OCI-LY3 (cell line): Measurements from ENCODE around the gene HSPB2.

Experiments used
- H2AFZ ChIP-seq: fragments of 200-600, 300-600 bp; shearing (Covaris generic); 2 replicates; pipeline ENCODE4 v1.6.0; 2014; ENCODE audit warnings: antibody characterized with exemption, low read depth, low read length
- H3K27ac ChIP-seq: fragments of 200-600, 300-600 bp; sonication (generic); 2 replicates; pipeline ENCODE4 v1.5.1; 2014; ENCODE audit warnings: mild to moderate bottlenecking, low read length, moderate library complexity, mixed read lengths
- H3K27me3 ChIP-seq: fragments of 200-600, 300-600 bp; sonication (generic); 2 replicates; pipeline ENCODE4 v1.6.1; 2014; ENCODE audit warnings: low read depth, low read length, mixed read lengths
- H3K36me3 ChIP-seq: fragments of 200-600, 300-600 bp; sonication (generic); replicated peaks from 2 replicates; pipeline ENCODE3; 2014; ENCODE audit warnings: low read depth, low read length, mixed read lengths
- H3K4me1 ChIP-seq: fragments of 300-600, 200-600 bp; sonication (generic); 2 replicates; pipeline ENCODE4 v1.6.1; 2014; ENCODE audit warnings: low read length, mixed read lengths
- H3K4me2 ChIP-seq: fragments of 200-600, 300-600 bp; sonication (generic); 2 replicates; pipeline ENCODE4 v1.6.1; 2014; ENCODE audit warnings: low read length, mixed read lengths
- H3K4me3 ChIP-seq: fragments of 300-600, 200-600 bp; sonication (generic); 2 replicates; pipeline ENCODE4 v1.5.1; 2014; ENCODE audit warnings: antibody characterized with exemption, mild to moderate bottlenecking, low read length, moderate library complexity
- H3K79me2 ChIP-seq: fragments of 300-600, 200-600 bp; shearing (Covaris generic); 2 replicates; pipeline ENCODE4 v1.6.1; 2014; ENCODE audit warnings: mild to moderate bottlenecking, low read length, mixed read lengths
- H3K9ac ChIP-seq: fragments of 300-600, 200-600 bp; shearing (Covaris generic); 2 replicates; pipeline ENCODE4 v1.6.0; 2014; ENCODE audit warnings: mild to moderate bottlenecking, low read length, moderate library complexity
- H3K9me3 ChIP-seq: fragments of 200-600, 300-600 bp; shearing (Covaris generic); 2 replicates; pipeline ENCODE4 v1.6.1; 2014; ENCODE audit warnings: low read length, mixed read lengths; ENCODE audit not compliant: insufficient read depth
- H4K20me1 ChIP-seq: fragments of 200-600, 300-600 bp; sonication (generic); 2 replicates; pipeline ENCODE4 v1.6.1; 2016; ENCODE audit warnings: low read length, mixed read lengths; ENCODE audit not compliant: insufficient read depth
- EZH2phosphoT487 ChIP-seq: fragments of 200-600 bp; shearing (Covaris generic); IDR thresholded peaks from 2 replicates; pipeline ENCODE4 v1.6.1; 2018; ENCODE audit warnings: antibody characterized with exemption, mixed run types, low read depth
- TF ChIP-seq, protein P1 (sequence below): fragments of 200-600, 300-600 bp; sonication (generic); IDR thresholded peaks from 2 replicates; pipeline ENCODE4 v1.5.1; 2014; ENCODE audit warnings: antibody characterized with exemption, low read length, low read depth

HSPB2 gene

DNA sequence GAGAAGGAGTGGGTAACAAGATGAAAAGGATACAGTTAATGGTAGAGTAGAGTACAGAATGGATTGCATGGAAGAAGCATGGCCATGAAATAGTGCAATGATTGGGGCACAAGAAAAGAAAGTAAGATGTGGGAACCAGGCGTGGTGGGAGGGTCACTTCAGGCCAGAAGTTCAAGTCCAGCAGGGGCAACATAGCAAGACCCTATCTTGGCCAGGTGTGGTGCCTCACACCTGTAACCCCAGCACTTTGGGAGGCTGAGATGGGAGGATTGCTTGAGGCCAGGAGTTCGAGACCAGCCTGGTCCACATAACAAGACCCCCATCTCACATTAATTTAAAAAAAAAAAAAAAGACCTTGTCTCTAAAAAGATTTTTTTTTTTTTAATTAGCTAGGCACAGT is 4.8 kb downstream of the HSPB2 start:
- H3K4me3 ChIP-seq: no peak overlapping the region
- no peaks in the 10 kb centered on the region for H3K9me3 ChIP-seq
- H3K79me2 ChIP-seq: no peaks in the 10 kb centered on the region
- no peaks in the 10 kb centered on the region for H3K36me3 ChIP-seq
- H3K4me2 ChIP-seq: no peak overlapping the region
- TF ChIP-seq, protein P1, sequence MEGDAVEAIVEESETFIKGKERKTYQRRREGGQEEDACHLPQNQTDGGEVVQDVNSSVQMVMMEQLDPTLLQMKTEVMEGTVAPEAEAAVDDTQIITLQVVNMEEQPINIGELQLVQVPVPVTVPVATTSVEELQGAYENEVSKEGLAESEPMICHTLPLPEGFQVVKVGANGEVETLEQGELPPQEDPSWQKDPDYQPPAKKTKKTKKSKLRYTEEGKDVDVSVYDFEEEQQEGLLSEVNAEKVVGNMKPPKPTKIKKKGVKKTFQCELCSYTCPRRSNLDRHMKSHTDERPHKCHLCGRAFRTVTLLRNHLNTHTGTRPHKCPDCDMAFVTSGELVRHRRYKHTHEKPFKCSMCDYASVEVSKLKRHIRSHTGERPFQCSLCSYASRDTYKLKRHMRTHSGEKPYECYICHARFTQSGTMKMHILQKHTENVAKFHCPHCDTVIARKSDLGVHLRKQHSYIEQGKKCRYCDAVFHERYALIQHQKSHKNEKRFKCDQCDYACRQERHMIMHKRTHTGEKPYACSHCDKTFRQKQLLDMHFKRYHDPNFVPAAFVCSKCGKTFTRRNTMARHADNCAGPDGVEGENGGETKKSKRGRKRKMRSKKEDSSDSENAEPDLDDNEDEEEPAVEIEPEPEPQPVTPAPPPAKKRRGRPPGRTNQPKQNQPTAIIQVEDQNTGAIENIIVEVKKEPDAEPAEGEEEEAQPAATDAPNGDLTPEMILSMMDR: no peak
- TF ChIP-seq EZH2phosphoT487: no peak
- no peak overlapping the region for H3K27ac ChIP-seq
- H3K4me1 ChIP-seq: no peaks in the 10 kb centered on the region
- no peaks in the 10 kb centered on the region for H4K20me1 ChIP-seq
- 0 out of 2 replicates have a peak, but pooled peaks cover 7% of the 10 kb centered on the region for H3K27me3 ChIP-seq
- H3K9ac ChIP-seq: no peak overlapping the region
- no peak overlapping the region for H2AFZ ChIP-seq

DNA sequence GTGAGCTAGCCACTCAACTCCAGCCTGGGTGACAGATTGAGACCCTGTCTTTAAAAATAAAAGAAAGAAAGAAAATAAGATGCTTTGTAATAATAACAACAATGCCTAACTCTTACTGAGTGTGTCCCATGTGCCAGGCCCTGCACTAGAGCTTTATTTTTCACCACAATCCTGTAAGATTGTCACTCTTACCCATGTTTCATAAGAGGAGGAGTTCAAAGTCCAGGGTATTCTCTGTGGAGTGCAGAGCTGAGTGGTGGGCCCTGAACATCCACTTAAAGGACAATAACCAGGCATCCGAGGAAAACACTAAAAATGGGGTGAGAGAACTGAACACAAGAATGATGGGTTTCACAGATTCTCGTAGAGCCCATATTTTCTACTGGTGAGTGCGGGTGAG is 5.3 kb downstream of the HSPB2 start:
- H3K9ac ChIP-seq: no peak overlapping the region
- no peak overlapping the region for H3K4me2 ChIP-seq
- no peak overlapping the region for H3K4me3 ChIP-seq
- no peak overlapping the region for H2AFZ ChIP-seq
- no peaks in the 10 kb centered on the region for H3K36me3 ChIP-seq
- TF ChIP-seq EZH2phosphoT487: no peak
- TF ChIP-seq, protein P1: no peak
- no peaks in the 10 kb centered on the region for H3K9me3 ChIP-seq
- H3K27ac ChIP-seq: no peak overlapping the region
- no peaks in the 10 kb centered on the region for H4K20me1 ChIP-seq
- H3K79me2 ChIP-seq: no peaks in the 10 kb centered on the region
- H3K27me3 ChIP-seq: peaks cover 7% of the 10 kb centered on the region; the same call in 1 of the 2 replicates
- H3K4me1 ChIP-seq: no peaks in the 10 kb centered on the region

DNA sequence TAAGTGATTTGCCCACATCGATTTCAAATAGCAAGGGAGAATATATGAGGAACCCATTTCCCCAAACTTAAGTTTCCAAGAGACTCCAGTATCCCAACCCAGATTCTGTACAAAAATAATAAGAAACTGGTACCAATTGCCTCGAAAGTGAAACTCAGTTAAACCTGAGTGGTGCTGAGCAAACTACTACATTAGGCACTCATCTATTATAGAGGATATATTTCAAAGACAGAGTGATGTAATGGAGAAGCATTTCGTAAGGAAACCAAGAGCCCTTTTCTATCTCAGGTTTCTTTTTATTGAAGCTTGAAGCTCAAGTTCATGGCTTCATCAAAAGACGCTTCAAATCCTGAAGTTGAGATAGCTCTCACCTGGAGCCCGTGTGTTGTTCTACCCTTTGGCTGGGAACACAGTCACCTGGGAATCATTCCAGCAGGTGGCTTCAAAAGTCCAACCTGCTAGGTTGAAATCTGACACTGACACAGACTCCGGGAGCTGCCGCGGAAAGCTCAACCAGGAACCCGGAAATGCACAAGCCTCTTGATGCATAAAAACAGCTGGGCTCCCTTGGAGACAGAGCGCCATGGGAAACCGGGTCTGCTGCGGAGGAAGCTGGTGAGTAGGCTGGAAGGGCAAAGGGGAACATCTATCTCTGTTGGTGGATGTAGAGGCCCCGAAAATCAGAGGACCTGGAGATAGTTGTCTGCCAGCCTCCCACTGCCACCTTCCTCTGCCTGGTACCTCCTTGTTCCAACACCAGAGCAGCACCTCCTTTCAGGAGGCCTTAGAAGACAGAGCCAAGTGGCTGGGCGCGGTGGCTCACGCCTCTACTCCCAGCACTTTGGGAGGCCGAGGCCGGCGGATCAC is 6.1 kb downstream of the HSPB2 start, which contains the start of gene C11orf52:
Gene C11orf52 (plus strand): TSS at position 524 of the 867 bp plus-strand sequence. CDS start 60 bp downstream, at position 584.
- Histone ChIP-seq H3K4me3 (no peak within 1 kb of the TSS), H3K4me2 (no peak within 1 kb of the TSS)

DNA sequence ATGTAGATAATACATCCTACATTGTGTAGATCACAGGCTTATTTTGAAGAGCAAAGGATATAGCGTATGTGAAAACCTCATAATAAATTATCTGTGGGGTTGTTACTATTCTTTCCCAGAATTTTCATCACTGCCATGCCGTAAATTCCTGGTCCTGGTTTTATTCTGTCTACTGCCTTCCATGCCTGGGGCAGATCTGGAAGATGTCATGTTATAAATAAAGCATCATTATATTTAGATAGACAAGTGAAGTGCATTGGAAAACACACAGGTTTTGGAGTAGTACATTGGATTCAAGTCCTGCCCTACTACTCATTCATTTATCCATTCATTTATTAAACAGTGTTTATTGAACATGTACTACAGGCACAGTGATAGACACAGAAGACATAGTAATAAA is 8.4 kb downstream of the HSPB2 start:
- no peak for TF ChIP-seq EZH2phosphoT487
- Histone ChIP-seq H3K9ac (no peak overlapping the region), H3K79me2 (no peaks in the 10 kb centered on the region), H3K36me3 (no peaks in the 10 kb centered on the region), H3K27ac (no peak overlapping the region), H3K9me3 (no peaks in the 10 kb centered on the region), H3K4me1 (no peaks in the 10 kb centered on the region), H3K27me3 (peaks cover 8% of the 10 kb centered on the region; the same call in 1 of the 2 replicates), H4K20me1 (no peaks in the 10 kb centered on the region), H3K4me2 (no peak overlapping the region), H3K4me3 (no peak overlapping the region), H2AFZ (no peak overlapping the region)

More for the DNA sequence above, 6.1 kb downstream of the HSPB2 start, which contains the start of gene C11orf52:
- Histone ChIP-seq H3K36me3 (no peaks in the 10 kb centered on the region), H4K20me1 (no peaks in the 10 kb centered on the region), H3K4me1 (no peaks in the 10 kb centered on the region), H3K79me2 (no peaks in the 10 kb centered on the region), H3K27ac (no peak within 1 kb of the TSS), H3K9me3 (no peaks in the 10 kb centered on the region), H3K27me3 (peaks cover 12% of the 10 kb centered on the region; the same call in 1 of the 2 replicates), H2AFZ (no peak within 1 kb of the TSS), H3K9ac (no peak within 1 kb of the TSS)
- TF ChIP-seq, protein P1: no peak
- no peak for TF ChIP-seq EZH2phosphoT487
